Dendritic cell treated with granulocyte-macrophage colony-stimulating factor and Interleukin-4, amounts not matched to agents 40 ng/mL and 50 ng/mL, for 4 days (primary cell): ENCODE results near the gene WDTC1.
"Not testable (repeated sequence)": the region's sequence is repeated elsewhere in the genome, so short reads cannot be mapped to it uniquely, and the experiment has no call there.

ENCODE experiments used
- H3K27ac Mint-ChIP-seq: one replicate; pipeline ENCODE4 v1.8.0; 2022; ENCODE audit warnings: mild to moderate bottlenecking, mixed read lengths
- H3K27me3 Mint-ChIP-seq: one replicate; pipeline ENCODE4 v1.8.0; 2022; ENCODE audit warnings: mild to moderate bottlenecking, mixed read lengths
- H3K36me3 Mint-ChIP-seq: one replicate; pipeline ENCODE4 v1.8.0; 2022; ENCODE audit warnings: low read depth, mixed read lengths
- H3K4me1 Mint-ChIP-seq: one replicate; pipeline ENCODE4 v1.8.0; 2022; ENCODE audit warnings: low read depth, mixed read lengths
- H3K4me3 Mint-ChIP-seq: one replicate; pipeline ENCODE4 v1.8.0; 2022; ENCODE audit warnings: mild to moderate bottlenecking, moderate library complexity, mixed read lengths
- H3K9me3 Mint-ChIP-seq: one replicate; pipeline ENCODE4 v1.8.0; 2022; ENCODE audit warnings: mixed read lengths
- intact Hi-C: fragments of 100-400 bp; cut with micrococcal nuclease; formaldehyde crosslinking; loops from one replicate; pipeline ENCODE4 v1.15.0; 2022

The WDTC1 gene

DNA sequence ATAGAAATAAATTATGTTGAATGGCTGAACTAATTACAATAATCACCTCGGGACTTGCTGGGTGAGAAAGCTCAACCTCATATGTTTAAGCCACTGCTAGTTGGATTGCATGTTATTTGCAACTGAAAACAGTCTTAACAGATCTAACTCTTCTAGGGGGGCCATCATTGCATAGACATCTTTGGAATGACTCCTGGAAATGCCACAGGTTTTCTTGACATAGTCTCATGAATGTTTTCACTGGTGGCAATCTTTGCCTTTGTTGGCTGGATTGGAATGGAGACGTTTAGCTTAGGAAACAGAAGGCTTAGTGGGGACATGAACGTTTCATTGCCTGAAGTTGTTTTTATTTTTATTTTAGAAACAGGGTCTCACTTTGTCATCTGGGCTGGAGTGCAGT lies 8.8 kb upstream of the WDTC1 start:
- H3K9me3 Mint-ChIP-seq = no peaks in the 10 kb centered on the region
- intact Hi-C loops = no loop called here
- no peaks in the 10 kb centered on the region for H3K27me3 Mint-ChIP-seq
- H3K36me3 Mint-ChIP-seq = no peaks in the 10 kb centered on the region
- no peak overlapping the region for H3K27ac Mint-ChIP-seq
- no peaks in the 10 kb centered on the region for H3K4me1 Mint-ChIP-seq
- H3K4me3 Mint-ChIP-seq = no peak overlapping the region

DNA sequence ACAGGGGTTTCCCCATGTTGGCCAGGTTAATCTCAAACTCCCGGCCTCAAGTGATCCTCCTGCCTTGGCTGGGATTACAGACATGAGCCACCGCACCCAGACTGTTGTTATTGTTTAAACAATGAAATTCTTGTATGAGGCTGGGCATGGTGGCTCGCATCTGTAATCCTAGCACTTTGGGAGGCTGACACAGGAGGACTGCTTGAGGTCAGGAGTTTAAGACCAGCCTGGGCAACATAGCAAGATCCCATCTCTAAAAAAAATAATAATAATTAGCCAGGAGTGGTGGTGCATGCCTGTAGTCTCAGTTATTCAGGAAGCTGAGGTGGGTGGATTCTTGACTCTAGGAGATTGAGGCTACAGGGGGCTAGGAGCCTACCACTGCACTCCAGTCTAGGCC lies 6.7 kb upstream of the WDTC1 start:
- no peak overlapping the region for H3K4me3 Mint-ChIP-seq
- no peaks in the 10 kb centered on the region for H3K27me3 Mint-ChIP-seq
- no peaks in the 10 kb centered on the region for H3K9me3 Mint-ChIP-seq
- intact Hi-C loops = no loop called here
- no peaks in the 10 kb centered on the region for H3K4me1 Mint-ChIP-seq
- no peak overlapping the region for H3K27ac Mint-ChIP-seq
- no peaks in the 10 kb centered on the region for H3K36me3 Mint-ChIP-seq

DNA sequence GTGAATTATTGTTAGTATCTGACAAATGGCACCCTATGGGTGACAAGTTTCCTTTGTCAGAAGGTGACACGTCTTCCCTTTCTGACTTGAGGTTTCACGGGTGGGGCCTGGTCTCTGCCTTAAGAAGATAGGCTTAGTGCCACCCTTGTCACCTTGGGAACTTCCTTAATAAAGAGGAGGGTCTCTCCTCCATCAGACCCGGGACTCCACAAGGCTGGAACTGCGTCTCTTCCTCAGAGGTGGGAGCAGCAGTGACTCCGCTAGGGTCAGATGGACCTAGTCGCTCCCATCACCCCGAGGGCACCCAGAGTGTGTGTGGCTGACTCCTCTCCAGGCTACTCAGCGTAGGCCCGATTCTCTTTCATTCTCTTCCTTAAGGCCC lies 774 bp upstream of the WDTC1 start:
- intact Hi-C loops = no loop called here
- Mint-ChIP-seq H3K27ac (peak overlapping the region; percentile 84), H3K27me3 (no peaks in the 10 kb centered on the region), H3K9me3 (no peaks in the 10 kb centered on the region), H3K36me3 (peaks cover 14% of the 10 kb centered on the region), H3K4me3 (peak overlapping the region; percentile 86), H3K4me1 (peaks cover 39% of the 10 kb centered on the region)

DNA sequence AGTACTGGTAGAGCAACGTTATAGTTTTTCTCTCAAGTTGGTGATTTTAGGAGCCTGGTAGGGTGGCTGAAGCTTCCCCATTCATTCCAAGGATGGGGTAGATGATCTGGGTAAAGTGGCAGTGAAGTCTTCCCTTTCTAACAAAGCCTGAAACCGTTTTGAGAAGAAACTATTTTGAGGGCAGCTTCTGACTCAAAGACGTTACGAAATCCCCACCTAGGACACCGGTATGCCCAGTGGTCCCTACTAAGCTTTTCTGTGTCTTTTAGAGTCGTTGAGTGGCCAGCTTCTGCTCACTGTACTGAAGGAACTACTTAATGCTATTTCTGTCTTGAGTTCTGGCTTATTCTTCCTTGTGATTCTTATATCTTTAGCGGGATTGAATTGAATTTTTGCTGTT lies 1.4 kb downstream of the WDTC1 start:
- peaks cover 39% of the 10 kb centered on the region for H3K4me1 Mint-ChIP-seq
- peak overlapping the region; percentile 88 for H3K4me3 Mint-ChIP-seq
- H3K36me3 Mint-ChIP-seq = peaks cover 14% of the 10 kb centered on the region
- intact Hi-C loops = loop anchor here (1.0 kb wide), 1 partner anchor 38 kb away; no protein-coding TSS in a partner anchor
- no peaks in the 10 kb centered on the region for H3K27me3 Mint-ChIP-seq
- peak overlapping the region; percentile 84 for H3K27ac Mint-ChIP-seq
- H3K9me3 Mint-ChIP-seq = no peaks in the 10 kb centered on the region

DNA sequence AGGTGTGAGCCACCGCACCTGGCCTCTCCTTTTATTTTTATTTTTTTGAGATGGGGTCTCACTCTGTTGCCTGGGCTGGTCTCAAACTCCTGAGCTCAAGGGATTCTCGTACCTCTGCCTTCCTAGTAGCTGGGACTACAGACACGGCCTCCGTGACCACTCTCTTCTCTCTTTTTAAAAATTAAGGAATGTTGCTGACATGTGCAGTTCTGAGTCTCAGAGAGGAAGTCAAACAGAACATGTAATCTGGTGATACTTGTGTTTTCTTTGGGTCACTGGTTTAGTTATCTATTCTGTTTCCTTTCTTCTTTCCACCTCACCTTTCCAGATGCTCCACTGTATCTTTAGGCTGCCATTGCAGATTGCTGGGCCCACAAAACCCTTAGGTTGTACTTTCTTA lies 2.7 kb downstream of the WDTC1 start:
- peaks cover 39% of the 10 kb centered on the region for H3K4me1 Mint-ChIP-seq

DNA sequence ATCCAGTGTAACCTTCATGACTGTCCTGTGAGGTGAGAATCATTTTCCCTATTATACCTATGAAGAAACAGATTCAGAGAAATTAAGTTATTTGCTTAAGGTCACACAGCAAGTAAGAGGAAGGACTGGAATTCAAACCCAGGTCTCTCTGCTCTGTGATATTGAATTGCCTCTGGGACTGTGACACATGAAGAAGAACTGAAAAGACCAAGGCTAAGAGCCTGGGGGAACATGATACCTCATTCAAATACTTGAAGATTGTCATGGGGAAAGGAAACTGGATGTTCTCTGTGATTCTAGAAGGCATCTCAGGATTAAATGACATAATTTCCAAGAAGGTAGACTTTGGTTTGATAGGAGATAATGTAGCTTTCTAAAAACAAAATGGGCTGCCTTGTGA lies 3.6 kb downstream of the WDTC1 start:
- H3K4me3 Mint-ChIP-seq = no peak overlapping the region
- intact Hi-C loops = no loop called here
- peak overlapping the region; percentile 55 for H3K27ac Mint-ChIP-seq
- H3K27me3 Mint-ChIP-seq = no peaks in the 10 kb centered on the region
- peaks cover 20% of the 10 kb centered on the region for H3K36me3 Mint-ChIP-seq
- H3K4me1 Mint-ChIP-seq = peaks cover 39% of the 10 kb centered on the region
- H3K9me3 Mint-ChIP-seq = no peaks in the 10 kb centered on the region

More for the DNA sequence above, 2.7 kb downstream of the WDTC1 start:
- peak overlapping the region; percentile 18 for H3K4me3 Mint-ChIP-seq
- intact Hi-C loops = no loop called here
- no peaks in the 10 kb centered on the region for H3K9me3 Mint-ChIP-seq
- peak overlapping the region; percentile 55 for H3K27ac Mint-ChIP-seq
- H3K36me3 Mint-ChIP-seq = peaks cover 14% of the 10 kb centered on the region
- no peaks in the 10 kb centered on the region for H3K27me3 Mint-ChIP-seq

DNA sequence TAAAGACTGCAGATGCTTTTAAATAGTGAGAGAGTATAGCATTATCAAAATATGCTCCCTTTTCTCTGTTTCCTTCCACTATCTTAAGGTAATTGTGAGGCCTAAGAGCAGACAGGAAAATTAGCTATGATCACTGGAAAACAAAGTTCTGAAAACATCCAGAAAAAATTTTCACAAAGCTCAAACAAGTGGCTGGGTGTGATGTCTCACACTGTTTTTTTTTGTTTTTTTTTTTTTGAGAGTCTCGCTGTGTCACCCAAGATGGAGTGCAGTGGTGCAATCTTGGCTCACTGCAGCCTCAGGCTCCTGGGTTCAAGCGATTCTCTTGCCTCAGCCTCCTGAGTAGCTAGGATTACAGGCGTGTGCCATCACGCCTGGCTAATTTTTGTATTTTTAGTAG lies 7.2 kb downstream of the WDTC1 start:
- no peaks in the 10 kb centered on the region for H3K9me3 Mint-ChIP-seq
- H3K36me3 Mint-ChIP-seq = peaks cover 30% of the 10 kb centered on the region
- no peak overlapping the region for H3K27ac Mint-ChIP-seq
- H3K27me3 Mint-ChIP-seq = no peaks in the 10 kb centered on the region
- peaks cover 34% of the 10 kb centered on the region for H3K4me1 Mint-ChIP-seq
- no peak overlapping the region for H3K4me3 Mint-ChIP-seq
- intact Hi-C loops = no loop called here

DNA sequence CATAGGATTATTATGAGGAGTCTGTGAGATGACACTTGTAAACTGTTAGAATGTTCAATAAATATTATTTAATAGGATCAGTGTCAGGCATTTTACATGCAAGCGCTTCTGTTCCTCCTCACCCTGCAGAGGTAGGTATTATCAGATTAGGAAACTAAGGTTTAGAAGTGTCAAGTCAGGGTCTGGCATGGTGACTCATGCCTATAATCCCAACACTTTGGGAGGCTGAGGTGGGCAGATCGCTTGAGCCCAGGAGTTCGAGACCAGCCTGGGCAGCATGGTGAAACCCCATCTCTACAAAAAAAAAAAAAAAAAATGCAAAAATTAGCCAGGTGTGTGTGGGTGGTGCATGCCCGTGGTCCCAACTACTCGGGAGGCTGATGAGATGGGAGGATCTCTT lies 9.2 kb downstream of the WDTC1 start:
- H3K27me3 Mint-ChIP-seq, H3K27ac Mint-ChIP-seq, intact Hi-C loops, H3K9me3 Mint-ChIP-seq, H3K4me3 Mint-ChIP-seq: not testable (repeated sequence)
- peaks cover 30% of the 10 kb centered on the region for H3K36me3 Mint-ChIP-seq
- H3K4me1 Mint-ChIP-seq = peaks cover 18% of the 10 kb centered on the region

DNA sequence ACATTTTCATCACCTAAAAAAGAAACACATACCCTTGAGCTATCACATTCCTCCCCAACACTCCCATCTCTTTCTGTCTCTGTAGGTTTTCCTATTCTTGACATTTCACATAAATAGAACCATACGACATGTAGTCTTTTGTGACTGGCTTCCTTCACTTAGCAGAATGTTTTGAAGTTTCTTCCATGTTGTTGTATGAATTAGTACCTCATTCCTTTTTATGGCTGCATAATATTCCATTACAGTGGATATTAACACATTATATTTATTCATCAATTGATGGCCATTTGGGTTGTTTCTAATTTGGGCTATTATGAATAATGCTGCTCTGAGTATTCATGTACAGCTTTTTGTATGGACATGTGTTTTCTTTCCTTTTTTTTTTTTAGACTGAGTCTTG lies 11.8 kb downstream of the WDTC1 start:
- H3K9me3 Mint-ChIP-seq = no peaks in the 10 kb centered on the region
- H3K27me3 Mint-ChIP-seq = no peaks in the 10 kb centered on the region
- intact Hi-C loops = no loop called here
- no peak overlapping the region for H3K4me3 Mint-ChIP-seq
- peaks cover 18% of the 10 kb centered on the region for H3K4me1 Mint-ChIP-seq
- peaks cover 30% of the 10 kb centered on the region for H3K36me3 Mint-ChIP-seq
- H3K27ac Mint-ChIP-seq = no peak overlapping the region

DNA sequence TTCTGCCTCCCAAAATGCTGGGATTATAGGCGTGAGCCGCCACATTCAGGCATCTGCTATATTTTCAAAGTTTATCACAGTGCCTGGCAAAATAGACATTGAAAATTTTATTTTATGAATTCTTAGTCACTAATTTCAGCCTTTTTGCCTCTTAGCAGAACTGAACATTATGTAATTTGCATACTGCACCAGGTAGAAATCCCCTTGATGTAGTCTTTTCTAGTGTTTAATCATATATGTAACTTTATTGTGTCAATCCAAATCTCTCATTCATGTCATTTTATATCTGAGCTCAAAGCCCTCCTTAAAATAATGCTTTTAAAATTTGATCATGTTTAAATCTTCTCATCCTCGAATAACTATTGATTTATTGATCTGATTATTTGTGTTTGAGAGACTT lies 19.2 kb downstream of the WDTC1 start:
- H3K27ac Mint-ChIP-seq = peak overlapping the region; percentile 55
- no peak overlapping the region for H3K4me3 Mint-ChIP-seq
- no peaks in the 10 kb centered on the region for H3K27me3 Mint-ChIP-seq
- H3K9me3 Mint-ChIP-seq = no peaks in the 10 kb centered on the region
- intact Hi-C loops = no loop called here
- H3K4me1 Mint-ChIP-seq = peaks cover 23% of the 10 kb centered on the region
- peaks cover 21% of the 10 kb centered on the region for H3K36me3 Mint-ChIP-seq

DNA sequence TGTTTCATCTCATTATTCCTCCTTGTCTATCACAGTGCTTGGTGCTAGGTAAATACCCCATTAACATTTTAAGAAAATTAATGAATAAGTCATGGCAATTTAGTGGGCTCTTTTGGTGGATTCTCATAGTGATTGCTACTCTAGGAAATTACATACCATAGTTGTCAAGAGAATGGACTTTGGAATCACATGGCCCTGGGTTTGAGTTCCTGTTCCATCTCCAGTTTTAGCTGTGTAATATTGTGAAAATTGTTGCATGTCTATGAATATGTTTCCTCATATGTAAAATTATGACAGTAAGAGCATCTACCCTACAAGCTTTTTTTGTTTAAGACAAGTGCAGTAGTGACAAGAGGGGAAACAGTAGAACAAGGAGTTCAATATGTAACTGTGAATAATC lies 20.7 kb downstream of the WDTC1 start:
- Mint-ChIP-seq H3K27ac (no peak overlapping the region), H3K4me1 (peaks cover 23% of the 10 kb centered on the region), H3K4me3 (no peak overlapping the region), H3K36me3 (peaks cover 22% of the 10 kb centered on the region), H3K27me3 (no peaks in the 10 kb centered on the region), H3K9me3 (no peaks in the 10 kb centered on the region)
- intact Hi-C loops = no loop called here

DNA sequence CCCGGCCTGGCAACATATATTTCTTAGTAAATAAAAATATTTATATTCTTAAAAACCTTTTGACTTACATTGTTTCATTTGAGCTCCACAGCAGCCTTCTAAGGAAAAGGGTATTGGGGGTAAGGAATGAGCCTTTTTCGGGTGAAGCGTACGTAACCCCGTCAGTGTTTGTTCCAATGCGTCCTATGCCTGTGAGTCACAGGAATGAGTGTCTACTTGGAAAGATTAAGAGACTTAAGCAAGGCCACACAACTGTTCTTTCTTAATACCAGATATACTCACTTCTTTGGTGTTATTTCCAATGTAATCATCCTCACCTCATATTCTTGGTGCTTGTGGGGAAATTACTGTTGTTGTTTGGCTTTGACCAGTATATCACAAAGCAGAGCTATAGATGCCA lies 22.7 kb downstream of the WDTC1 start:
- Mint-ChIP-seq H3K27ac (no peak overlapping the region), H3K36me3 (peaks cover 38% of the 10 kb centered on the region), H3K27me3 (no peaks in the 10 kb centered on the region), H3K4me1 (peaks cover 23% of the 10 kb centered on the region), H3K9me3 (no peaks in the 10 kb centered on the region), H3K4me3 (no peak overlapping the region)
- intact Hi-C loops = no loop called here

DNA sequence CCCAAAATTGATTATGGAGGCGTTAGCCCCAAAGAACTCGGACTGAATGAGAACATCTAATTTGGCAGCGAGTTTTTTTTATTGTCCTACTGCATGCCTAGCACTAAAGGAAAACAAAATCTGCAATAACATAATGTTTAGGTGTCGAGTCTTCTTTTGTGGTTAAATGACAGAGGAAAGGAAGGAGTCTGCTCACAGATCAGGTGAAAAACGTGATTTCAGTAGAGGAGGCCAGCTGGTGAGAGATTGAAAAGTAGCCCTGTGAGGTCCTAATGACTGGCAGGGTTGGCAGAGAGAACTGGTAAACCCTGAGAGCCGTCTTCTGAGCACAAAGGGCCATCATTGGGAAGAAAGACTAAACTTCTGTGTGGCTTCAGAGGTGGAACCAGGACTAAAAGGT lies 24.2 kb downstream of the WDTC1 start:
- Mint-ChIP-seq H3K36me3 (peaks cover 46% of the 10 kb centered on the region), H3K4me1 (peaks cover 16% of the 10 kb centered on the region), H3K27ac (no peak overlapping the region), H3K4me3 (no peak overlapping the region), H3K27me3 (no peaks in the 10 kb centered on the region), H3K9me3 (no peaks in the 10 kb centered on the region)
- intact Hi-C loops = no loop called here

DNA sequence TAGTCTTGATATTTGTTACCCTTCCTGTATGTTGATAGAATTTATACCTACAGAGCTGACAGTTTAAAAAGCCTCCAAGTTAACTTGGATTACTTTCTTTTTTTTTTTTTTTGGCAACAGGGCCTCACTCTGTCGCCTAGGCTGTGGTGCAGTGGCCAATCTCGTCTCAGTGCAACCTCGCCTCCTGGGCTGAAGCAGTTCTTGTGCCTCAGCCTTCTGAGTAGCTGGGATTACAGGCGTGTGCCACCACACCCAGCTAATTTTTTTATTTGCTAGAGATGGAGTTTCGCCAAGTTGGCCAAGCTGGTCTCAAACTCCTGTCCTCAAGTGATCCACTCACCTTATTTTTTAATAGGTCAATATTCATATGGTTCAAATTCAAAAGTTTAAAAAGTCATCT lies 32.7 kb downstream of the WDTC1 start:
- intact Hi-C loops = no loop called here
- no peaks in the 10 kb centered on the region for H3K27me3 Mint-ChIP-seq
- H3K36me3 Mint-ChIP-seq = peaks cover 69% of the 10 kb centered on the region
- no peak overlapping the region for H3K4me3 Mint-ChIP-seq
- H3K9me3 Mint-ChIP-seq = no peaks in the 10 kb centered on the region
- H3K27ac Mint-ChIP-seq = no peak overlapping the region
- H3K4me1 Mint-ChIP-seq = no peaks in the 10 kb centered on the region

DNA sequence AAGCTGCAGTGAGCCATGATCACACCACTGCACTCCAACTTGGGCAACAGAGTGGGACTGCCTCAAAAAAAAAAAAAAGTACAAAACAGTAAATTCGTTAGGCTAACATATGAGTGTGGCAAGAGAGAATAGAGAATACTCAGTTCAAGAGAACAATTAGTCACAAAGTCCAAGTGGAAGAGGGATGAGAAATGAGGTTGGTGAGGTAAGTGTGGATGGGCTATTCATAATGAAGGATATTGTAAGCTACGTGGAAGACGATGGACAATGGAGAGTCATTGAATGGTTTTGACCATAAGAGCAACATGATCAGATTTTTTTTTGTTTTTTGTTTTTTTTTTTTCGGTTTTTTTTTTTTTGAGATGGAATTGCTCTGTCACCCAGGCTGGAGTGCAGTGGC lies 34.8 kb downstream of the WDTC1 start:
- Mint-ChIP-seq H3K9me3 (no peaks in the 10 kb centered on the region), H3K4me3 (no peak overlapping the region), H3K36me3 (peaks cover 62% of the 10 kb centered on the region), H3K4me1 (peaks cover 5% of the 10 kb centered on the region), H3K27ac (no peak overlapping the region), H3K27me3 (no peaks in the 10 kb centered on the region)
- intact Hi-C loops = no loop called here
